HEK293 (cell line): ENCODE results near the gene GNPDA1.

ENCODE experiments used
- CTCF ChIP-seq: fragments of 450-650 bp; formaldehyde crosslinking; IDR thresholded peaks from 2 replicates; pipeline ENCODE4 v1.5.1; 2016; ENCODE audit warnings: missing biosample characterization, missing genetic modification characterization
- PATZ1 ChIP-seq: fragments of 450-650 bp; formaldehyde crosslinking; IDR thresholded peaks from 2 replicates; pipeline ENCODE4 v1.5.1; 2016; ENCODE audit warnings: missing biosample characterization, missing genetic modification characterization
- TRIM28 ChIP-seq: IDR thresholded peaks from 2 replicates; pipeline ENCODE4 v1.6.1; 2011; ENCODE audit warnings: low read length, control low read depth, borderline replicate concordance
- ZBTB11 ChIP-seq: fragments of 450-650 bp; formaldehyde crosslinking; conservative IDR thresholded peaks from 2 replicates; pipeline ENCODE4 v1.5.1; 2016; ENCODE audit warnings: low read depth, missing biosample characterization, missing genetic modification characterization
- ZNF324 ChIP-seq: fragments of 450-650 bp; formaldehyde crosslinking; IDR thresholded peaks from 2 replicates; pipeline ENCODE4 v1.5.1; 2016; ENCODE audit warnings: missing biosample characterization, missing genetic modification characterization
- ZNF488 ChIP-seq: fragments of 450-650 bp; formaldehyde crosslinking; IDR thresholded peaks from 2 replicates; pipeline ENCODE4 v1.5.1; 2016; ENCODE audit warnings: missing biosample characterization, missing genetic modification characterization

- TF ChIP-seq ZNF324 (no peak), ZBTB11 (no peak), CTCF (tag by site-specific recombination) (no peak), ZNF488 (tag by site-specific recombination) (no peak), TRIM28 (no peak), PATZ1 (tag by site-specific recombination) (no peak)
These were observed 5.1 kb upstream of the GNPDA1 start for GRCh38 chr5:142017832-142018427.
